MV-4-11 (cell line): ENCODE measurements around the gene MYLK2.

ENCODE experiments used
- DNase-seq: peaks from one replicate; lab custom pipeline; 2025; lab: John Stamatoyannopoulos, UW

MYLK2 gene

GRCh38 chr20:31871618-31871954, 52.4 kb downstream of the MYLK2 start:
- DNase-seq, result no peak

GRCh38 chr20:31872406-31872805, 53.2 kb downstream of the MYLK2 start:
- no peak for DNase-seq

- DNase-seq, result peak; percentile 52
Measured at GRCh38 chr20:31875671-31876070, 56.5 kb downstream of the MYLK2 start.

GRCh38 chr20:31877684-31878083, 58.5 kb downstream of the MYLK2 start:
- no peak for DNase-seq

GRCh38 chr20:31879143-31879987, 60.2 kb downstream of the MYLK2 start:
- peak; percentile 93 for DNase-seq

- no peak for DNase-seq
Measured at GRCh38 chr20:31881945-31882344, 62.8 kb downstream of the MYLK2 start.

- no peak for DNase-seq
Measured at GRCh38 chr20:31883829-31884228, 64.7 kb downstream of the MYLK2 start.
